GM12878 (cell line): ENCODE results near the gene IL22. TPM values are rescaled to one million over a fixed set of nuclear protein-coding genes. Genes with fewer than 3 reads are reported as not detected.

Source experiments
- ATAC-seq: fragments of 200-7000 bp; cut with Tn5 transposase; 3 replicates; pipeline ENCODE4 v1.9.1; 2020; ENCODE audit warnings: mild to moderate bottlenecking, moderate library complexity
- BruUV-seq: library from RNA; stranded (reverse); fragments of 400-500 nt; replicated peaks from 2 replicates; lab custom pipeline; 2021; lab: Mats Ljungman, UMichigan
- CTCF ChIA-PET: fragments of 300-600 bp; sonication (Branson Sonifier 250); formaldehyde crosslinking; extraction: SDS; loops from one replicate; lab custom pipeline; 2021; ENCODE audit warnings: inconsistent platforms; lab: Yijun Ruan, JAX
- POLR2A ChIA-PET: fragments of 350-600 bp; formaldehyde crosslinking; extraction: SDS; loops from one replicate; lab custom pipeline; 2021; ENCODE audit warnings: inconsistent platforms; lab: Charles Lee
- RAD21 ChIA-PET: fragments of 300-600 bp; sonication (Branson Sonifier 250); formaldehyde crosslinking; loops from one replicate; lab custom pipeline; 2023; ENCODE audit warnings: antibody characterized with exemption; ENCODE audit not compliant: unreplicated experiment; lab: Charles Lee
- SMC1A ChIA-PET: fragments of 300-600 bp; sonication (Branson Sonifier 250); formaldehyde crosslinking; loops from one replicate; lab custom pipeline; 2023; ENCODE audit not compliant: unreplicated experiment, uncharacterized antibody; lab: Charles Lee
- DNase-seq: peaks from one replicate; pipeline ENCODE4 v3.0.0-alpha.2; 2011; ENCODE audit warnings: low read depth, low spot score
- FAIRE-seq: peaks from 3 replicates; lab custom pipeline; 2011; peaks lifted over from hg19 to GRCh38; lab: Jason Lieb, UNC
- H2AFZ ChIP-seq: 2 replicates; pipeline ENCODE4 v1.6.0; 2011; ENCODE audit warnings: low read depth, low read length, control low read depth; ENCODE audit not compliant: control insufficient read depth
- H3K27ac ChIP-seq: 2 replicates; pipeline ENCODE4 v1.5.1; 2011; ENCODE audit warnings: control low read depth; ENCODE audit not compliant: control insufficient read depth, insufficient read depth
- H3K27me3 ChIP-seq, 2 experiments: replicated peaks in 1 of 2; 2 replicates each; pipeline versions ENCODE4 v1.6.0 to v1.6.1; 2011; ENCODE audit warnings: low read length in 1 of 2; ENCODE audit not compliant: control insufficient read depth in 2 of 2, insufficient read depth in 2 of 2
- H3K36me3 ChIP-seq, 2 experiments: 2 replicates each; pipeline ENCODE4 v1.5.1; 2011; ENCODE audit warnings: low read length in 1 of 2; ENCODE audit not compliant: control insufficient read depth in 2 of 2, insufficient read depth in 2 of 2
- H3K4me1 ChIP-seq: 2 replicates; pipeline ENCODE4 v1.6.1; 2011; ENCODE audit warnings: mild to moderate bottlenecking, low read length, moderate library complexity, mixed read lengths; ENCODE audit not compliant: control insufficient read depth, insufficient read depth
- H3K4me2 ChIP-seq: 2 replicates; pipeline ENCODE4 v1.6.0; 2011; ENCODE audit warnings: control low read depth; ENCODE audit not compliant: control insufficient read depth, insufficient read depth
- H3K4me3 ChIP-seq: fragments of 200-600 bp; sonication (generic); 2 replicates; pipeline ENCODE4 v1.5.1; 2016
- H3K79me2 ChIP-seq: 2 replicates; pipeline ENCODE4 v1.6.0; 2011; ENCODE audit warnings: low read length; ENCODE audit not compliant: control insufficient read depth, insufficient read depth
- H3K9ac ChIP-seq: 2 replicates; pipeline ENCODE4 v1.8.0; 2011; ENCODE audit warnings: low read length, control low read depth, mixed read lengths; ENCODE audit not compliant: control insufficient read depth, insufficient read depth
- H3K9me3 ChIP-seq: replicated peaks from 3 replicates; pipeline ENCODE4 v1.5.1; 2011; ENCODE audit warnings: mild to moderate bottlenecking, low read length; ENCODE audit not compliant: control insufficient read depth, insufficient read depth
- H4K20me1 ChIP-seq: 2 replicates; pipeline ENCODE4 v1.6.0; 2011; ENCODE audit not compliant: control insufficient read depth, insufficient read depth
- CHD4 ChIP-seq: fragments of 200-600 bp; sonication (generic); IDR thresholded peaks from 2 replicates; pipeline ENCODE4 v1.6.1; 2016; ENCODE audit warnings: mild to moderate bottlenecking
- DPF2 ChIP-seq: fragments of 450-650 bp; IDR thresholded peaks from 2 replicates; pipeline ENCODE4 v1.6.1; 2017; ENCODE audit warnings: mild to moderate bottlenecking
- LARP7 ChIP-seq: fragments of 450-650 bp; IDR thresholded peaks from 2 replicates; pipeline ENCODE4 v1.6.1; 2017; ENCODE audit warnings: mild to moderate bottlenecking
- NFXL1 ChIP-seq: fragments of 450-650 bp; IDR thresholded peaks from 2 replicates; pipeline ENCODE4 v1.6.1; 2017; ENCODE audit warnings: antibody characterized with exemption, mild to moderate bottlenecking, borderline replicate concordance
- RCOR1 ChIP-seq: conservative IDR thresholded peaks from 2 replicates; pipeline ENCODE4 v1.6.1; 2012; ENCODE audit warnings: low read depth, low read length, improper control_type of control experiment
- SPI1 ChIP-seq: IDR thresholded peaks from 2 replicates; pipeline ENCODE4 v1.6.1; 2011; ENCODE audit warnings: low read depth, mild to moderate bottlenecking, low read length, moderate library complexity, borderline replicate concordance; ENCODE audit not compliant: insufficient read depth
- TBL1XR1 ChIP-seq: IDR thresholded peaks from 2 replicates; pipeline ENCODE4 v1.6.1; 2012; ENCODE audit warnings: low read depth, low read length, improper control_type of control experiment
- ZNF687 ChIP-seq: fragments of 450-650 bp; IDR thresholded peaks from 2 replicates; pipeline ENCODE4 v1.6.1; 2017; ENCODE audit warnings: mild to moderate bottlenecking, moderate library complexity
- WGBS: methylation state at CpG from one replicate; pipeline ENCODE4 v1.1.6; 2016; ENCODE audit warnings: low lambda C conversion rate; ENCODE audit not compliant: insufficient replicate concordance, insufficient coverage; ENCODE audit errors: missing lambda C conversion rate; 5-methylcytosine and 5-hydroxymethylcytosine counted together
- in situ Hi-C: fragments of 300-500 bp; cut with MboI; formaldehyde crosslinking; loops from 9 replicates; pipeline ENCODE4 v1.14.3; 2018; ENCODE audit warnings: mixed read lengths
- intact Hi-C: fragments of 100-400 bp; cut with micrococcal nuclease; formaldehyde crosslinking; loops from one replicate; pipeline ENCODE4 v1.14.2; 2022; ENCODE audit not compliant: unreplicated experiment
- polyA plus RNA-seq, 11 experiments: library from polyadenylated mRNA; depleted of rRNA in 4 of 11; unstranded in 6 of 11; stranded (reverse) in 5 of 11; fragments of >200 nt; fragmentation: Nextera tagmentation in 4 of 11; fragmentation: Illumina TruSeq in 1 of 11; extraction: Ambion mirVana in 4 of 11; extraction: Trizol in 1 of 11; gene quantifications; 1 replicate in 1 of 11; 2 replicates in 10 of 11; pipeline versions ENCODE4 v1.2.1 to v1.2.3, GENCODE V29; 2011 to 2016; ENCODE audit warnings: inconsistent platforms in 2 of 11, missing spikeins in 2 of 11, low read depth in 1 of 11
- total RNA-seq, 4 experiments: library from RNA; depleted of rRNA in 3 of 4; stranded (reverse); fragments of >200 nt in 3 of 4; fragmentation: Illumina TruSeq in 1 of 4; extraction: Trizol in 1 of 4; gene quantifications; 2 replicates each; pipeline versions ENCODE4 v1.2.1 to v1.2.3, GENCODE V29; 2013 to 2021
- TF ChIP-seq, protein P1 (sequence below): fragments of 450-650 bp; formaldehyde crosslinking; IDR thresholded peaks from 2 replicates; pipeline ENCODE4 v1.4.0; 2020; ENCODE audit warnings: mild to moderate bottlenecking, moderate library complexity
- TF ChIP-seq, protein P2 (sequence below): IDR thresholded peaks from 2 replicates; pipeline ENCODE4 v1.6.1; 2012; ENCODE audit warnings: low read depth, low read length, improper control_type of control experiment
- TF ChIP-seq, protein P3 (sequence below): fragments of 450-650 bp; IDR thresholded peaks from 2 replicates; pipeline ENCODE4 v1.6.1; 2017; ENCODE audit warnings: borderline replicate concordance

IL22 gene
- total and polyA plus RNA-seq, 10 of the 15 experiments (the other 5 are each of a cell fraction or from before 2014, with no cell fraction given), result not detected

GRCh38 chr12:68264857-68265256 is 11.5 kb upstream of the IL22 start:
- CTCF ChIA-PET, result interaction anchor here (1.1 kb wide), 1 partner anchor 52 kb away, joined by 4 read pairs; no protein-coding TSS in a partner anchor
- no peak for DNase-seq
- RAD21 ChIA-PET, result interaction anchor here (1.0 kb wide), 1 partner anchor 13 kb away, joined by 3 read pairs; no protein-coding TSS in a partner anchor
- BruUV-seq, result no TSS peak
- ATAC-seq, result no peak
- H3K27me3 ChIP-seq, result no peaks in the 10 kb centered on the region
- no peak overlapping the region for H3K4me2 ChIP-seq
- H3K4me1 ChIP-seq, result peaks cover 4% of the 10 kb centered on the region; the same call in 1 of the 2 replicates
- 91% methylated on average over 1 of the region's 2 CpGs for WGBS
- SMC1A ChIA-PET, result interaction anchor here (0.8 to 1.4 kb wide), 2 partner anchors 9 to 52 kb away, joined by 3 read pairs; no protein-coding TSS in a partner anchor
- FAIRE-seq, result no peak
- H3K9me3 ChIP-seq, result no peaks in the 10 kb centered on the region
- in situ Hi-C loops (no loop called here), intact Hi-C loops (no loop called here)
- no peaks in the 10 kb centered on the region for H3K36me3 ChIP-seq
- H3K27ac ChIP-seq, result no peak overlapping the region
- POLR2A ChIA-PET, result interaction anchor here (1.2 kb wide), 1 partner anchor 19 kb away, joined by 3 read pairs; no protein-coding TSS in a partner anchor
- no peaks in the 10 kb centered on the region for H4K20me1 ChIP-seq
- no peak overlapping the region for H2AFZ ChIP-seq
- no peak overlapping the region for H3K4me3 ChIP-seq
- no peak overlapping the region for H3K9ac ChIP-seq
- no peaks in the 10 kb centered on the region for H3K79me2 ChIP-seq
- TF ChIP-seq SPI1 (no peak), ZNF687 (no peak), NFXL1 (no peak), LARP7 (no peak), DPF2 (no peak), TBL1XR1 (no peak), RCOR1 (no peak), CHD4 (no peak)
- TF ChIP-seq, protein P1, sequence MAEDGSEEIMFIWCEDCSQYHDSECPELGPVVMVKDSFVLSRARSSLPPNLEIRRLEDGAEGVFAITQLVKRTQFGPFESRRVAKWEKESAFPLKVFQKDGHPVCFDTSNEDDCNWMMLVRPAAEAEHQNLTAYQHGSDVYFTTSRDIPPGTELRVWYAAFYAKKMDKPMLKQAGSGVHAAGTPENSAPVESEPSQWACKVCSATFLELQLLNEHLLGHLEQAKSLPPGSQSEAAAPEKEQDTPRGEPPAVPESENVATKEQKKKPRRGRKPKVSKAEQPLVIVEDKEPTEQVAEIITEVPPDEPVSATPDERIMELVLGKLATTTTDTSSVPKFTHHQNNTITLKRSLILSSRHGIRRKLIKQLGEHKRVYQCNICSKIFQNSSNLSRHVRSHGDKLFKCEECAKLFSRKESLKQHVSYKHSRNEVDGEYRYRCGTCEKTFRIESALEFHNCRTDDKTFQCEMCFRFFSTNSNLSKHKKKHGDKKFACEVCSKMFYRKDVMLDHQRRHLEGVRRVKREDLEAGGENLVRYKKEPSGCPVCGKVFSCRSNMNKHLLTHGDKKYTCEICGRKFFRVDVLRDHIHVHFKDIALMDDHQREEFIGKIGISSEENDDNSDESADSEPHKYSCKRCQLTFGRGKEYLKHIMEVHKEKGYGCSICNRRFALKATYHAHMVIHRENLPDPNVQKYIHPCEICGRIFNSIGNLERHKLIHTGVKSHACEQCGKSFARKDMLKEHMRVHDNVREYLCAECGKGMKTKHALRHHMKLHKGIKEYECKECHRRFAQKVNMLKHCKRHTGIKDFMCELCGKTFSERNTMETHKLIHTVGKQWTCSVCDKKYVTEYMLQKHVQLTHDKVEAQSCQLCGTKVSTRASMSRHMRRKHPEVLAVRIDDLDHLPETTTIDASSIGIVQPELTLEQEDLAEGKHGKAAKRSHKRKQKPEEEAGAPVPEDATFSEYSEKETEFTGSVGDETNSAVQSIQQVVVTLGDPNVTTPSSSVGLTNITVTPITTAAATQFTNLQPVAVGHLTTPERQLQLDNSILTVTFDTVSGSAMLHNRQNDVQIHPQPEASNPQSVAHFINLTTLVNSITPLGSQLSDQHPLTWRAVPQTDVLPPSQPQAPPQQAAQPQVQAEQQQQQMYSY (CRISPR knock-in tag), result no peak
- TF ChIP-seq, protein P2, sequence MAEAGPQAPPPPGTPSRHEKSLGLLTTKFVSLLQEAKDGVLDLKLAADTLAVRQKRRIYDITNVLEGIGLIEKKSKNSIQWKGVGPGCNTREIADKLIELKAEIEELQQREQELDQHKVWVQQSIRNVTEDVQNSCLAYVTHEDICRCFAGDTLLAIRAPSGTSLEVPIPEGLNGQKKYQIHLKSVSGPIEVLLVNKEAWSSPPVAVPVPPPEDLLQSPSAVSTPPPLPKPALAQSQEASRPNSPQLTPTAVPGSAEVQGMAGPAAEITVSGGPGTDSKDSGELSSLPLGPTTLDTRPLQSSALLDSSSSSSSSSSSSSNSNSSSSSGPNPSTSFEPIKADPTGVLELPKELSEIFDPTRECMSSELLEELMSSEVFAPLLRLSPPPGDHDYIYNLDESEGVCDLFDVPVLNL, result no peak
- TF ChIP-seq, protein P3, sequence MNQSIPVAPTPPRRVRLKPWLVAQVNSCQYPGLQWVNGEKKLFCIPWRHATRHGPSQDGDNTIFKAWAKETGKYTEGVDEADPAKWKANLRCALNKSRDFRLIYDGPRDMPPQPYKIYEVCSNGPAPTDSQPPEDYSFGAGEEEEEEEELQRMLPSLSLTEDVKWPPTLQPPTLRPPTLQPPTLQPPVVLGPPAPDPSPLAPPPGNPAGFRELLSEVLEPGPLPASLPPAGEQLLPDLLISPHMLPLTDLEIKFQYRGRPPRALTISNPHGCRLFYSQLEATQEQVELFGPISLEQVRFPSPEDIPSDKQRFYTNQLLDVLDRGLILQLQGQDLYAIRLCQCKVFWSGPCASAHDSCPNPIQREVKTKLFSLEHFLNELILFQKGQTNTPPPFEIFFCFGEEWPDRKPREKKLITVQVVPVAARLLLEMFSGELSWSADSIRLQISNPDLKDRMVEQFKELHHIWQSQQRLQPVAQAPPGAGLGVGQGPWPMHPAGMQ, result no peak
